ENCODE results near the gene ZDHHC18. TPM values are rescaled to one million over a fixed set of nuclear protein-coding genes. Genes with fewer than 3 reads are reported as not detected.
A peak's percentile ranks its signal among the peaks of the same experiment; 100 is the strongest.
"Not testable (repeated sequence)": the region's sequence is repeated elsewhere in the genome, so short reads cannot be mapped to it uniquely, and the experiment has no call there.

Gene ZDHHC18
- polyA plus RNA-seq, 3 donors: 6.1 to 28.4 (median 17.1) TPM

- peak overlapping the region; percentile 53 for H3K27ac ChIP-seq (ENCODE audit: low read depth, low read length)
- WGBS, 3 donors: 38 to 68% (median 44%) methylated on average over 4 of the region's 4 CpGs
These were observed 2.0 kb downstream of the ZDHHC18 start for GRCh38 chr1:26828411-26828991.

GRCh38 chr1:26829184-26829911 lies 2.9 kb downstream of the ZDHHC18 start:
- H3K27ac ChIP-seq (ENCODE audit: low read depth, low read length): no peak overlapping the region
- 87 to 95% (median 88%) methylated on average over 6 of the region's 6 CpGs for WGBS, 3 donors

- no peak overlapping the region for H3K27ac ChIP-seq (ENCODE audit: low read depth, low read length)
- 91 to 100% (median 97%) methylated on average over 3 of the region's 3 CpGs for WGBS, 3 donors
These were observed 4.6 kb downstream of the ZDHHC18 start for GRCh38 chr1:26831059-26831458.

GRCh38 chr1:26831546-26832248 lies 5.2 kb downstream of the ZDHHC18 start:
- no peak overlapping the region for H3K27ac ChIP-seq (ENCODE audit: low read depth, low read length)
- 47 to 55% (median 54%) methylated on average over 3 of the region's 3 CpGs for WGBS, 3 donors

- whole genome bisulfite sequencing, 3 donors: 90 to 92% (median 90%) methylated on average over 16 of the region's 16 CpGs
- H3K27ac ChIP-seq (ENCODE audit: low read depth, low read length): no peak overlapping the region
These were observed 5.9 kb downstream of the ZDHHC18 start for GRCh38 chr1:26832249-26832960.

- peak overlapping the region; percentile 64 for H3K27ac ChIP-seq (ENCODE audit: low read depth, low read length)
- WGBS, 3 donors: 59 to 83% (median 68%) methylated on average over 23 of the region's 23 CpGs
These were observed 7.2 kb downstream of the ZDHHC18 start for GRCh38 chr1:26833432-26834405.

GRCh38 chr1:26837665-26838064 lies 11.2 kb downstream of the ZDHHC18 start:
- whole genome bisulfite sequencing, 3 donors: 95 to 98% (median 95%) methylated on average over 5 of the region's 5 CpGs
- not testable (repeated sequence) for H3K27ac ChIP-seq (ENCODE audit: low read depth, low read length)

GRCh38 chr1:26838474-26839338 lies 12.2 kb downstream of the ZDHHC18 start:
- 68 to 74% (median 71%) methylated on average over 8 of the region's 8 CpGs for WGBS, 3 donors
- H3K27ac ChIP-seq (ENCODE audit: low read depth, low read length): no peak overlapping the region

GRCh38 chr1:26839339-26839722 lies 12.8 kb downstream of the ZDHHC18 start:
- 87 to 98% (median 92%) methylated on average over 1 of the region's 1 CpG for WGBS, 3 donors
- no peak overlapping the region for H3K27ac ChIP-seq (ENCODE audit: low read depth, low read length)

GRCh38 chr1:26839779-26840178 lies 13.3 kb downstream of the ZDHHC18 start:
- WGBS, 3 donors: 81 to 89% (median 85%) methylated on average over 6 of the region's 6 CpGs
- H3K27ac ChIP-seq (ENCODE audit: low read depth, low read length): no peak overlapping the region

- no peak overlapping the region for H3K27ac ChIP-seq (ENCODE audit: low read depth, low read length)
- 88 to 93% (median 92%) methylated on average over 13 of the region's 13 CpGs for WGBS, 3 donors
These were observed 18.1 kb downstream of the ZDHHC18 start for GRCh38 chr1:26844424-26845196.

- not testable (repeated sequence) for H3K27ac ChIP-seq (ENCODE audit: low read depth, low read length)
- 90 to 92% (median 91%) methylated on average over 6 of the region's 6 CpGs for WGBS, 3 donors
These were observed 21.3 kb downstream of the ZDHHC18 start for GRCh38 chr1:26847826-26848225.

- no peak overlapping the region for H3K27ac ChIP-seq (ENCODE audit: low read depth, low read length)
- 85 to 91% (median 88%) methylated on average over 10 of the region's 10 CpGs for WGBS, 3 donors
These were observed 22.0 kb downstream of the ZDHHC18 start for GRCh38 chr1:26848499-26848898.

- no peak overlapping the region for H3K27ac ChIP-seq (ENCODE audit: low read depth, low read length)
- 60 to 77% (median 69%) methylated on average over 10 of the region's 10 CpGs for WGBS, 3 donors
These were observed 22.7 kb downstream of the ZDHHC18 start for GRCh38 chr1:26848941-26849774.

GRCh38 chr1:26851106-26851684 lies 24.7 kb downstream of the ZDHHC18 start:
- no peak overlapping the region for H3K27ac ChIP-seq (ENCODE audit: low read depth, low read length)
- WGBS, 3 donors: 88 to 91% (median 88%) methylated on average over 12 of the region's 12 CpGs
